NB4 (cell line): ENCODE data around the gene CPNE2.

Source experiments
- DNase-seq: peaks from one replicate; pipeline ENCODE4 v3.0.0; 2010; ENCODE audit warnings: low read depth
- H3K4me3 ChIP-seq: one replicate; pipeline ENCODE4 v1.5.1; 2011; ENCODE audit warnings: mild to moderate bottlenecking, low read depth, low read length, moderate library complexity
- MYC ChIP-seq: IDR thresholded peaks from 2 replicates; pipeline ENCODE4 v1.6.1; 2011; ENCODE audit warnings: low read depth, low read length
- POLR2A ChIP-seq: IDR thresholded peaks from 2 replicates; pipeline ENCODE4 v1.6.1; 2011; ENCODE audit warnings: mild to moderate bottlenecking; ENCODE audit not compliant: insufficient read length; ENCODE audit errors: extremely low read depth
- TF ChIP-seq, protein P1 (sequence below): IDR thresholded peaks from 2 replicates; pipeline ENCODE4 v1.6.1; 2011; ENCODE audit warnings: low read depth, low read length
- TF ChIP-seq, protein P2 (sequence below): IDR thresholded peaks from one replicate; pipeline ENCODE4 v1.5.1; 2012; ENCODE audit warnings: low read depth, low read length

The CPNE2 gene

GRCh38 chr16:57083485-57084126 lies 8.8 kb upstream of the CPNE2 start:
- H3K4me3 ChIP-seq: no peak overlapping the region
- DNase-seq: no peak
- TF ChIP-seq, protein P1, sequence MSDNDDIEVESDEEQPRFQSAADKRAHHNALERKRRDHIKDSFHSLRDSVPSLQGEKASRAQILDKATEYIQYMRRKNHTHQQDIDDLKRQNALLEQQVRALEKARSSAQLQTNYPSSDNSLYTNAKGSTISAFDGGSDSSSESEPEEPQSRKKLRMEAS: no peak
- no peak for TF ChIP-seq POLR2A
- TF ChIP-seq, protein P2, sequence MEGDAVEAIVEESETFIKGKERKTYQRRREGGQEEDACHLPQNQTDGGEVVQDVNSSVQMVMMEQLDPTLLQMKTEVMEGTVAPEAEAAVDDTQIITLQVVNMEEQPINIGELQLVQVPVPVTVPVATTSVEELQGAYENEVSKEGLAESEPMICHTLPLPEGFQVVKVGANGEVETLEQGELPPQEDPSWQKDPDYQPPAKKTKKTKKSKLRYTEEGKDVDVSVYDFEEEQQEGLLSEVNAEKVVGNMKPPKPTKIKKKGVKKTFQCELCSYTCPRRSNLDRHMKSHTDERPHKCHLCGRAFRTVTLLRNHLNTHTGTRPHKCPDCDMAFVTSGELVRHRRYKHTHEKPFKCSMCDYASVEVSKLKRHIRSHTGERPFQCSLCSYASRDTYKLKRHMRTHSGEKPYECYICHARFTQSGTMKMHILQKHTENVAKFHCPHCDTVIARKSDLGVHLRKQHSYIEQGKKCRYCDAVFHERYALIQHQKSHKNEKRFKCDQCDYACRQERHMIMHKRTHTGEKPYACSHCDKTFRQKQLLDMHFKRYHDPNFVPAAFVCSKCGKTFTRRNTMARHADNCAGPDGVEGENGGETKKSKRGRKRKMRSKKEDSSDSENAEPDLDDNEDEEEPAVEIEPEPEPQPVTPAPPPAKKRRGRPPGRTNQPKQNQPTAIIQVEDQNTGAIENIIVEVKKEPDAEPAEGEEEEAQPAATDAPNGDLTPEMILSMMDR: no peak
- TF ChIP-seq MYC: no peak

- TF ChIP-seq, protein P1: peak; percentile 69; the same call in 1 of the 2 replicates
- TF ChIP-seq MYC: peak; percentile 53
- TF ChIP-seq, protein P2: peak; percentile 99
- no peak for TF ChIP-seq POLR2A
- H3K4me3 ChIP-seq: no peak overlapping the region
- peak; percentile 93 for DNase-seq
Observed at GRCh38 chr16:57084257-57084770, 8.1 kb upstream of the CPNE2 start.

DNA sequence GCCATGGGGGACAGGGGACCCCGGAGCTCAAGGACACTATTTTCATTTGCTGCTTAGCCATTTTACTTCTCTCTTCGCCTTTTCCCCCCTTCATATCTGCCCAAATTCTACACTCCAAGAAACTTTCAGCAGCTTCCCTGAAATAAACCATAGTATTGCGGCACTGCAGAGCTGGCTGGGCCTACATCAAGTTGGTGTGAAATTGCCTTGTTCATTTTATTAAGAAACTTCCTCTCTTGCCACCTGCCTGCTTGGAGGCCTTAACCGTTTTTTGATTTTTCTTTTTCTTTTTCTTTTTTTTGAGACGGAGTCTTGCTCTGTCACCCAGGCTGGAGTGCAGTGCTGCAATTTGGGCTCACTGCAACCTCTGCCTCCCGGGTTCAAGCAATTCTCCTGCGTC lies 7.4 kb upstream of the CPNE2 start:
- TF ChIP-seq, protein P2: no peak
- TF ChIP-seq, protein P1: peak; percentile 53; the same call in 1 of the 2 replicates
- peak; percentile 78 for DNase-seq
- H3K4me3 ChIP-seq: no peak overlapping the region

GRCh38 chr16:57087003-57087402 lies 5.4 kb upstream of the CPNE2 start:
- TF ChIP-seq, protein P2: no peak
- TF ChIP-seq, protein P1: no peak
- TF ChIP-seq MYC (no peak), POLR2A (no peak)
- DNase-seq: no peak
- H3K4me3 ChIP-seq: no peak overlapping the region

- TF ChIP-seq, protein P1: no peak
- TF ChIP-seq MYC (no peak), POLR2A (no peak)
- TF ChIP-seq, protein P2: no peak
- no peak overlapping the region for H3K4me3 ChIP-seq
- DNase-seq: no peak
Observed at GRCh38 chr16:57089406-57089805, 3.0 kb upstream of the CPNE2 start.
